DMS53 (cell line): ENCODE data around the gene C21orf58.

Experiments used
- DNase-seq: peaks from one replicate; lab custom pipeline; 2025; lab: John Stamatoyannopoulos, UW

The C21orf58 gene

DNA sequence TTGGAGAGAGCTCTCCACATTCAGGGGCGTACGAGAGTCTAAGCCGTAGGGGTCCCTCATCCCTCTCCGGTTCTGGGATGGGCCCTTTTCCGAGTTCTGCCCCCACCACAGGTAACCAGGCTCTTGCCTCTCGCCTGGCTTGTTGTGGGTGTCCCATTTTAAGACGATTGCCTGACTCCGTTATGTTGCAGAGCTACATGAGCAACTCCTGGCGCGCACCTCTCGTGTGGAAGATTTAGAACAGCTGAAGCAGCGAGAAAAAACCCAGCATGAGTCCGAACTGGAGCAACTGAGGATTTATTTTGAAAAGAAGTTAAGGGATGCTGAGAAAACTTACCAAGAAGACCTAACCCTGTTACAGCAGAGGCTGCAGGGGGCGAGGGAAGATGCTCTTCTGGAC lies 29.2 kb upstream of the C21orf58 start:
- DNase-seq: no peak

DNA sequence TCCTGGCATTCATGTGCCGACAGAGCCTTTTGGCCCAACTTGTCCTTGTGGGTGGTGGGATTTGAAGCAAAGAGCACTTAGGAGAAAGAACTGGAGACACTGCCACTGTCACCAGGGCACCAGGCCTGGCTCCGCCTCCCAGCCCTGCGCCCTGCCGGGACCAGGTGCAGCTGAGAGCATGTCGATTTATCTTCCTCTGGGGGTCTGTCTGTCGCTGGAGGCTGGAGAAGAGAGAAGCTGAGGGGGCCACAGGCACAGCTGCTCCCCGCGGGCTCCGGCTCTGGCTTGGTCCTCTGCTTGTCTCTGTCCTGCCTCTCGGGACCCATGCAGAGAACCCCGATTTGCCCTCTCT lies 28.5 kb upstream of the C21orf58 start:
- no peak for DNase-seq

DNA sequence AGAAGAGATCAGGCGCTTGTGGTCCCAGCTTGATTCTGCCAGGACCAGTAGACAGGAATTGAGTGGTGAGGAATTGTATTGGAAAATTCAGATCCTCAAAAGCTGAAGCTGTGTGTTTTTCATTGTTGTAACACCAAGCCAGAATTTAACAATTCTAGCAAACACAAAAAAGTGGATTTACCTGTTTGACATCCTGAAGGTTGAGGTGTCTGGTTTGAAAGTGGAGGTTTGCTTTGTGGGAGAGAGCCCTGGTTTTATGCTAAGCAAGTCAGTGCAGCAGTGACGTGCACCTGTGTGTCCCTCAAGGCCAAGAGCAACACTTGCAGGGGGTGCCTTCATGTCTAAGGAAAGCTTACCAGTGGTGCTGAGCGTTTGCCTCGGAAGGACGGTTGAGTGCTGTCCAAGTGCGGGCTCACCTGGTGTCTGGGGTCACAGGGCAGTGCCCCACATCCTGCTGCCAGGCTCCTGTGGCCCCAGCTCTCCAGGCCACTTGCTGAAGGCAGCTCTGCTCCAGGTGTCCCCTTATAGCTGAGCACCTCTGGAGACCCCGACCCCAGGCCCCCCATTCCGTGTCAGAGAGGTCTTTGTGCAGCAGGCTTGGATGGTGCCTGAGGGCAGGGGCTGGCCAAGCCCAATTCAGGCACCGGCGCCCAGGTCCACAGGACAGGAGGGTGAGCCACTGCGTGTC lies 27.9 kb upstream of the C21orf58 start:
- DNase-seq: peak; percentile 5

DNA sequence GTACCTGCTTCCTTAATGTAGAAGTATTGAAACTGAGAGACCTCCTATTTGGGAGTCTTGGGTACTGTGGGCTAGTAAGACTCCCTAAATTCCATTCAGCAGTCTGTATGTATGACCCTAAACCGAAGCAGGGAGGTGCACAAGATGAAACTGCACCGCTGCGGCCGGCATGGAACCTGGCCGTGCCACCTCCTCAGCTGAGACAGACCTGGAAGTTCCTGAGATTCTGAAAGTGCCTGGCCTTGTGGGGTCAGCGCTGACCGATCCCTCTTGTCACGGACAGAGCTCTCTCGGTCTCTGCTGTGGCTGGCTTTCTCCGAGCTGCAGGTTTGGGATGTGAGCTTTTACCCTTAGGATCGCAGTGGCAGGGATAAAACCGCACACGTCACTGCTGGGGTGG lies 27.3 kb upstream of the C21orf58 start:
- DNase-seq: no peak

DNA sequence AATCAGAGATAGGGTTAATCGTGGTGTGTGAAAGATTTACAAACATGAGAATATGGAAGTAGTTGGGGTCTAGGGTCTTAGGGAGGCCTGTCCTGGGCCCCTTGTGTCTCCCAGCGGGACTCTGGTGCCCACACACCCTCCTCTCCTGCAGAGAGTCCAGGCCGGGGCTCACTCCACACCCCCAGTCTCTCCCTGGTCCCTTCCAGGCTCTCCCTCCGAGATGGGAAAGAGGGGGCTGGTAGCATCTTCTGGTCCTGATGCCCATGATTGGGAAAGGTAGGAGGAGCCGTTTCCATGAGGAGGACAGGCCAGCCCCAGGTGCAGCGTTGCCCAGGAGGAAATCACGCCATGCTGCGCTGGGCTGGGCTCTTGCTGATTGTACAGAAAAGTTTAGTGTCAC lies 26.9 kb upstream of the C21orf58 start:
- no peak for DNase-seq

DNA sequence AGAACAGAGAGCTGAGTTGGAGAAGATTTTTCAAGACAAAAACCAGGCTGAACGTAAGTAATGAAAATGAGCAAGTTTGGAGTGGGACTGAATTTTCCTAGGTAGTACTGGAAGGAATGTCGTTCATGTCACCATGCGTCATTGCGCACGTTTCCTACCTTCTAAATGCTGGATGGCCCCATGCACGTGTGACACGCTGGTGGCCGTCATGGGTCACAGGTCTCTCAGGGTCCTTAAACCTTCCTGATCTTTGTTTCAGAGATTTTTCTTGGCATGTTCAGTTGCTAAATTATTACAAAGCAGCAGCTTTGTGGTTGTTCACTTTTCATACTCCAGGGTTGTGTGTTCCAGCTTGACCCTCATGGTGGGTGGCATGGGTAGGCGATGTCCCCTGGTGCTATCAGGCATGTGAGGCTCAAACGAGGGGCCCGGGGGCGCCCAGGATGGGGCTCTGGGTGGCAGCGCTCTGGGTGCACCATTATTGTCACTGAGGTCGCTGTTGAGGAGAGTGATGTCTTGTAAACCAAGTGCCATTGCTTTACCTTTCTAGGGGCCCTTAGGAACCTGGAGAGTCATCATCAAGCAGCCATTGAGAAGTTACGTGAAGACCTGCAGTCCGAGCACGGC lies 25.6 kb upstream of the C21orf58 start:
- DNase-seq: no peak

DNA sequence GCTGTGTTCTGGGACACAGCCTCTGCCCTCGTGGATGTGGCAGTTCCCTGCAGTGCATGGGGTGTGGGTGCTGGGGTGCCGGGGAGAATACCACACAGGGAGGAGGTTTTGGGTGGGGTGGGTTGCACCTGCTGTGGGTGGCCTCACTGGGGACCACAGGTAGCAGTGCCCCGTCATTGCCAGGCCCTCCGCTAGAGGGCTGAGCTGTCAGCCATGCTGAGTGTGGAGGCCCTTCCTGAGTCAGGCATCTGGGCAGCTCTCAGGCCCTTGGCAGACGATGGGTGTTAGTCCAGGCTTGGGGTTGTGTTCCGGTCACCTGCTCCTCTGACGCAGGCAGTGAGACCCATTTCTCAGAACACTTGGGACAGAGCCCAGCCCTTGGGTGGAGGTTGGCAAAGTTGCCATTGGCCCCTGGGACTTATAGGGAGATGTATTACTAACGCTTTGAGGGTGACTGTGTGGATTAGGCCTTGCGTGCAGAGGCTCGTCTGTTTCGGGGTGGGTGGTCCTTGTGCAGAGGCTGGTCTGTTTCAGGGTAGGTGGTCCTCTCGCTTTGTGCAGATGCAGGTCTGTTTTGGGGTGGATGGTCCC lies 24.2 kb upstream of the C21orf58 start:
- DNase-seq: no peak

DNA sequence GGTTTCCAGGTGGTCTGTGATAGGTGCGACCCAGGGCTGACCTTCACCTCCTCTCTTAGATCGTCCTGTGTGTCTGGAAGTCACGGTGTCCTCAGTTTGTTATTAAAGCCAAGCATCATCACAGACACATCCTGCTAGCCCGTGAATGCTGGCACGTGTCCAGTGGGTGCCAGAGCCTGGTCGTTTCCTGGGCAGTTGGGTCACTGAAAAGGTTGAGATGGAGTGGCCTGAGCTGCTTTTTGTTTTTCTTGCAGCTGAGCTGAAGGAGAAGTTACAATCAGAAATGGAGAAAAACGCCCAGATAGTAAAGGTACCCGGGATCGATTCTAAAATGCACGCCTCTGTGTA lies 23.5 kb upstream of the C21orf58 start:
- DNase-seq: no peak

DNA sequence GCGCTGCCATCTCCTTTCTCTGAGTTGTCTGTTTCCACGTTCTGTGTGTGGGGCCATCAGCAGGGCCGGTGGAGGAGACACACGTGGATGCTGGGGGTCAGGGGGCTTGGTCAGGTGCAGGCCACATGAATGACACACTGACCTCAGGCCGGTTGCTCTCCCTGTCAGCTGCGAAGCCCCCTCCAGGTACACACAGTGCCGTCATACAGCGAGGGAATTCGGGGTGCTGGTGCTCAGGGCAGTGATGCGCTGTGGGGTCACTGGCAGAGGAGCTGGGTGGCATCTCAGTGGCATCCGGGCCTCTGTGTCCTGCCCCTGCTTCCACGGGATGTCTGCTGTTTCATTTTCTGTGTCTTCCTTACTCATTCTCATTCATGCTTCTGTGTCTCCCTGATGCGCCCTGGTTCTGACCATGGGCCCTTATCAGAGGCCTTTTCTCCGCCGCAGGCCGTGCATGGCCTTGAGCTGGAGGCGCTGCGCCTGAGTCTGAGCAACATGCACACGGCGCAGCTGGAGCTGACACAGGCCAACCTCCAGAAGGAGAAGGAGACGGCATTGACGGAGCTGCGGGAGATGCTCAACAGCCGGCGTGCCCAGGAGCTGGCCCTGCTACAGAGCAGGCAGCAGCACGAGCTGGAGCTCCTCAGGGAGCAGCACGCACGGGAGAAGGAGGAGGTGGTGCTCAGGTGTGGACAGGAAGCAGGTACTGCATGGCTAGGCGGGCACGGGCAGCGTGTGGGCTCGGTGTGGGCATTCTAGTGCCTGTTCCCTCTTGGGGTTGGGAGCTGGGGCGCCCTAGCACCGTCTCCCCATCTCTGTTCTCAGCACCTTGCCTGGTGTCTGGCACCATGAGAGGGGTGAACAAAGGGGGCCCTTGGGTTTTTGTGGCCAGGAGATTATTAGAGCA lies 22.9 kb upstream of the C21orf58 start:
- no peak for DNase-seq

DNA sequence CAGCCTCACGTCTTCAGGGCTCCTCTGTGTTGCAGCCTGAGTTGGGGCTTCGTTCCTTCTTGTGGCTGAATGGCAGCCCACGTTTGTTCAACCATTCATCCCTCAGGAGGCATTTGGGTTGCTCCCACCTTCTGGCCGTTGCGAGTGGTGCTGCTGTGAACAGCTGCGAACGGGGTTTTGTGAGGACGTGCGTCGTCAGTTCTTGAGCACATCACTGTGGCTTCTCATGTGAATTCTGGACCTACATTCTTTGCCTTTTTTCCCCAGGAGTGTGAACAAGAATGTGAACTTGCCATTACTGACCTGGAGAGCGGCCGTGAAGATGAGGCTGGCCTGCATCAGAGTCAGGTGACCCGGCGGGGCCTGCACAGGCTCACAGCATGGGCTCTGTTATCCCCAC lies 22.2 kb upstream of the C21orf58 start:
- DNase-seq: no peak

DNA sequence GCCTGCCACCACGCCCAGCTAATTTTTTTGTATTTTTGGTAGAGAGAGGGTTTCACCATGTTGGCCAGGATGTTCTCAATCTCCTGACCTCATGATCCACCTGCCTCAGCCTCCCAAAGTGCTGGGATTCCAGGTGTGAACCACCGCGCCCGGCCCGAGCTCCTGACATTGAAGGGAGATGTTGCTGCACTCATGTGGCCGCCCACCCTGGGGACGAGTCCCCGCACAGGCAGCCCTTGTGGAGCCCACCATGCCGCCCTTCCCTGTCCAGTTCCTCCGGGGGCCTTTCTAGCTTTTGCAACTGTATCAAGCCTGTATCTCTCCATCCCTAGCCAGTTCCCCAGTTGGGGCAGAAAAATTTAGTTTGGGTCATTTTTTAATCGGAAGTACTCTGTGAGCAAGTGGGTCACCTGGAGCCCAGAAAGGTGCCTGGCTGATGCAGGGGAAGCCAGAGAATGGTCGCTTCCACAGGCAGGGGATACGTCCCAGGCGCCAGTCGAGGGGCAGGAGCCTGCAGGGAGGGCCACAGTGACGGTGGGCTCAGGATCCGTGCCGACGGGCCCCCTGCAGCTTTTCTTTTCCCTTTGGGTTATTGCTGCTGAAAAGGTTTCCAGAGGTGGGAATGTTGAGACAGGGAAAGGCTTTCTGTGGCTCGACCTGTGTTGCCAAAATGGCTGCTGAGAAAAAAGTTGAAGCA lies 20.7 kb upstream of the C21orf58 start:
- DNase-seq: no peak

DNA sequence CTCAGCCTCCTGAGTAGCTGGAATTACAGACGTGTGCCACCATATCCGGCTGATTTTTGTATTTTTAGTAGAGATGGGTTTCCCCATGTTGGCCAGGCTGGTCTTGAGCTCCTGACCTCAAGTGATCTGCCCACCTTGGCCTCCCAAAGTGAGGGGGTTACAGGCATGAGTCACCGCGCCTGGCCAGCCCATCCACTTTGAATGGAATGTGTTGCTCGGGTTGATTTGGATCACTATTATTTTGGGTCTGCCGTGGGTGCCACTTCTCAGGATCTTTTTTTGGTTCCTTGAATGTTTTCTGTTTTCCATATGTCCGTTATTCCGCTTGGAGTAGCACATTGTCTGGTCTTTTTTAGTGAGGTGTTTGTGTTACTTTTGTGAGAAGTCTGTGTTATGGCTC lies 17.3 kb upstream of the C21orf58 start:
- no peak for DNase-seq

DNA sequence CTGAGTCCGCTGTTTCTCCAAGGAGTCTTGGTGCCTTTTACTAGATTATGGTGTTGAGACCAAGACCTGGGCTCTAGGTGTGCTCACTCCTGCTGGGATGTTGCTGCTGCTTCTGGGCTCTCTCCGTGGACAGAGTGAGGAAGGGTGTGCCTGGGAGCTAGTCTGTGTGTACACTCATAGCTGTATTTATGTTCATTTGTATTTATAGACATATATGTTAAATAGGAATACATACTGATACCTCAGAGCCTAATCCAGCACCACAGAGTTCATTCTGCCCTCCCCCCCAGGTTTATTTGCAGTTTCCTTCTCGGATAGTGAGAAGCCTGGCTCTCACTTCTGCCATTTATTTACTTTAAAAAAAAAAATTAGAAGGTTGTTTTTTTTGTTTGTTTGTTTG lies 12.9 kb upstream of the C21orf58 start:
- DNase-seq: no peak

DNA sequence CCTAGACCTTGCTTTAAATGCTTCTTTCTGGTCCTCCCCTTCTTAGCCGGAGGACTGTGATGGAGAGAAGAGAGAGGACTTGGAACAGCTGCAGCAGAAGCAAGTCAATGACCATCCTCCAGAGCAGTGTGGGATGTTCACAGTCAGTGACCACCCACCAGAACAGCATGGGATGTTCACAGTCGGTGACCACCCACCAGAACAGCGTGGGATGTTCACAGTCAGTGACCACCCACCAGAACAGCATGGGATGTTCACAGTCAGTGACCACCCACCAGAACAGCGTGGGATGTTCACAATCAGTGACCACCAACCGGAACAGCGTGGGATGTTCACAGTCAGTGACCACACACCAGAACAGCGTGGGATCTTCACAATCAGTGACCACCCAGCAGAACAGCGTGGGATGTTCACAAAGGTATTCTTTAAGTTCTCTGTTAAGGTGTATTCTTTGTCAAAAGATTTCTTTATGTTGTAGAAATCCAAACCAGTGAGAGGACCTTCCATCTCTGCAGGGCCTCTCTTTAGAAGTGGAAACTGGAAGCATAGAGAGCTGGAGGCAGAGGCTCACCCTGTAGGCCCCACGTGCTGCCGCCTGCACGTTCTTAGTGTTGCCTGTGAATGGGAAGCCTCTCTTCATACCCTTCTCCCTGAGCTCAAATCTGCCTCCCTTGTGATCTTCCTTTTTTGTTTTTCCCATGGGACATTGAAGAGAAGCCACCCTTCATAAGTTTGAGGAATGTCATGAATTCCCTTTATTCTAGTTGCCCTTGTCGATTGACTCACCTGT lies 10.9 kb upstream of the C21orf58 start:
- DNase-seq: no peak

DNA sequence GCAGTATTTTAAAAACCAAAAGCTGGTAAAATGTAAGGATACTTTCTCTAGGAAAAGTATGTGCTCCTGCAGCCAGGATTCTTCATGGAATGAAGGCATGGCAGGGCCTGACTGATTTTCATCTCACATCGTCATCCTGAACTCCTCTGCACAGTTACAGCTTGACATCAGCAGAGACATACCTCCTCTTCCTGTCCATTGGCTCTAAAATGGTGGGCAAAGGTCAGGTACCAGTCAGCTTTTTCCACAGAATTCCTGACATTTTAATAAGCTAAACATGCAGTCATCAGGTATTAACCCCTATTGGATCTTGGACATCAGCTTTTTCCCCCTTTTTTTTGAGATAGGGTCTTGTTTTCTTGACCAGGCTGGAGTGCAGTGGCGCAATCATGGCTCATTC lies 6.1 kb upstream of the C21orf58 start:
- DNase-seq: no peak

DNA sequence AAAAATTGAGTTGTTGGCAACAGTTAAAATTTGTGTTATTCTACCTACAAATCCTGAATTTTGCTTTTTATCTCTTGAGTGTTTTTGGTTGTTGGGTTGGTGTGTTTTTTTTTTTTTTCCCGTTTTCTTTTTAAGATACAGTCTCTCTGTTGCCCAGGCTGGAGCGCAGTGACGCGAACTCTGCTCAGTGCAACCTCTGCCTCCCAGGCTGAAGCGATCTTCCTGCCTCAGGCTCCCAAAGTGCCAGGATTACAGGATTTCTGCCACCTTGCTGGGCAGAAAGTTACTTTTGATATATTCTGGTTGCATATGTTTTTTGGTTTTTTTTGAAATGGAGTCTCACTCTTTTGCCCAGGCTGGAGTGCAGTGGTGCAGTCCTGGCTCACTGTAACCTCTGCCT lies 4.5 kb upstream of the C21orf58 start:
- no peak for DNase-seq

DNA sequence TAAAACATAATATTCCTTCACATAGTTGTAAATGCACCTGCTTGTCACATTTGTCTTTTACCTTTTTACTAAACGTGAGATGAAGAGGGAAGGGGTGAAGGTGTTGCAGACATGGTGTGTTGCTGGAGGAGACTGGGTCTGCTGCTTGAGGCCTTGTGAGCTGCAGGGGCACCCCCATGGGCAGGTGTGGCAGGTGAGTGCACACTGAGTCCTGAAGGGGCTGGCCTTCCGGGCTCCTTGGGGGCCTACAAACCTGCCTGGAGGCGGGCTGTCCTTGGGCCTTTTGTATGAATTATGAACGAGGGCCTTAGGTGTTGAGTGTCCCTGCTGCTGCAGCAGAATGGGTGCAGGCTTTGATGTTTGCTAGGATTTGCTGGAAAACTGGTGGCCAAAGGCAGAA lies 4.0 kb upstream of the C21orf58 start:
- no peak for DNase-seq

DNA sequence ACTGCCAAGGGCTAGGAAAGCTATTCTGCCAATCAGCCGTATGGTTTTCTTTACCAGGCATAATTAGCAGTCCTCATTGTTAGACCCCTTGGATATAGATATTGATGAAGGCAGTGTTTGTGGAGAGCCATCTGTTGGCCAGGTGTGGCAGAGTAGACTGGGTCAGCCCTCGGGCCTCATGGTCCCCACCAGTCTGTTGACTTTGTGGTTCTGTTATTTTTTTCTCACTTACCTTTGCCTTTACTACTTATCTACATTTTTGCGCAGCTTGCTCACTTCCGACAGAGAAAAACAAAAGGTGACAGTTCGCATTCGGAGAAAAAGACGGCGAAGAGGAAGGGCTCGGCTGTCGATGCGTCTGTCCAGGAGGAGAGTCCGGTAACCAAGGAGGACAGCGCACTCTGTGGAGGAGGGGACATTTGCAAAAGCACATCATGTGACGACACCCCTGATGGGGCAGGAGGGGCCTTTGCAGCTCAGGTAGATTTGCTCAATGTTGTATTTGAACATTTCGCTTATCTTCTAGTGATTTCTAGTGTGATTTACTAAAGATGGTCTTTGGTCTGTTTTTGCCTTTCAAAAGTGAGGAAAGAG lies 2.5 kb upstream of the C21orf58 start:
- DNase-seq: no peak

DNA sequence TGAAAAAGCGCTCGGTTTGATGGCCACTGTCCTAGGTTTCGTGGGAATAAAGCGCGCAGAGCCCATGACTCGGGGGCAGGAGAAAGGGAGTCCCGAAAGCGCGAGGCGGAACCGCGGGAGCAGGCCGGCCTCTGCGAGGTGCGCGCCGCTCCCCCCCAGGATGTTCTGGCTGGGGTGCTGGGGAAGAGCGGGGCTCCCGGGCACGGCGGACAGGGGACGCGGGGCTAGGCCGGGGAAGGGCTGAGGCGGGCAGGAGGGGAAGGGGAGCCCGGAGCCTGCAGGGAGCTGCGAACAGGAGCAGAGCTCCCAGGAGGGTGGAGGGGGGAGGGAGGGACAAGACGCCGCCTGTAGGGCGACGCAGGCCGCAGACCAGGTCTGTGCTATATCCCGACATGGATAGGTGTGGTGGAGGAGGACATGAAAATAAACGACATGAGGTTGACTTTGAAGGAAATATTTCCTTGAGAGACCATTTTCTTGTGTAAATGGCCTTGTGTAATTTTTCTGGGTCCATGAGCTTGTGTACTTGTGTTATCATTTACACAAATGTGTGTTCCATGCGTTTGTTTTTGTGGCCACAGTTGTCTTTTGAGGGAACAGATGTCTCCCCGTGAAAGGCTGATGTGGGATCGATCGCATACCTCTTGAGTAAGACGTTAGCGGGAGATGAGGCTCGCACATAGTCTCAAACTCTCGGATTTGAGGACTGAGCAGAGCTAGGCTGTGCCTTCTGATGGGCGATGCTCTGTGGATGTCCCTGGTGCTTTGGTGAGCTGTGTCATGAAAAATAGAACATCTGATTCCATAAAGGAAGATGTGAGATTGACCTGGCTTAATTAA lies 1.6 kb upstream of the C21orf58 start:
- peak; percentile 69 for DNase-seq

DNA sequence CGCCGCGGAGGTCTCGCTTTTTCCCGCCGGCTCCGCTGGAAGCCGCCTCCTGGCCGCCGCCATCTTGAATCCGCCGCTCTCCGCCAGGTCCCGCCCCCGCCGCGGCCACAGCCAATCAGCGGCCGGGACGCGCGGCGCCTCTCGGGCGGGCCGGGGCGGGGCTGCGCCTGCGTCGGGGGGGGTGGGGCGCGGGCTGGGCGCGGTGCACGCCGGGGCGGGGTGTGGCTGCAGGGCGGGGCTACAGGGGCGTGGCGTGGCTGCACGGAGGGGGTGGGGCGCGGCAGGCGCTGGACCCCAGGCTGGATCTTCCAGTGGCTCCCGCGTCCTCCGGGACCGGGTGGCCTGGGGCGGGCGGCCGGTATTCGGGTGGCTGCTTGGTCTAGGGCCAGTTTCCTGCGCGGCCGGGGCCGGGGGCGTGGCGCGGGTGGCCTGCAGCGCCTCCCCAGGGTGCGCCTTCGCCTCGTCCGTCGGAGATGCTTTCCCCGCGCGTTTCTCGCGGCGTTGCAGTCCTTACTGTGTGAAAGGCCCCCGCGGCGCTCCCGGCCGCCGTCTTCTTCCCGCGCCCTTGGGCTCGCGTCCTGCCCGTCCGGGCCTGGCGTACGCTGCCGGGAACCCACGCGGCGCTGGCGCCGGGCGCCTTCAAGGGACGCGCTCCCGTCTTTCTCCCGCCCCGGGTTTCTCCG lies 861 bp upstream of the C21orf58 start:
- peak; percentile 91 for DNase-seq
